A549 (cell line): ENCODE results near the gene TMED5.

Source experiments
- CHD2 ChIP-seq: fragments of 150-350 bp; IDR thresholded peaks from 2 replicates; pipeline ENCODE4 v1.6.1; 2014; ENCODE audit warnings: low read length; ENCODE audit not compliant: partially characterized antibody
- CTCF ChIP-seq: fragments of >200 bp; sonication (Bioruptor Twin); formaldehyde crosslinking; IDR thresholded peaks from 3 replicates; pipeline ENCODE4 v1.5.1; 2016
- EHMT2 ChIP-seq: fragments of 200-600 bp; sonication (generic); IDR thresholded peaks from 2 replicates; pipeline ENCODE4 v1.6.1; 2016; ENCODE audit warnings: antibody characterized with exemption, low read depth, mild to moderate bottlenecking, moderate library complexity
- FOSL2 ChIP-seq, 2 experiments: fragments of 450-650 bp in 1 of 2; fragments of >200 bp in 1 of 2; sonication (Bioruptor Twin) in 1 of 2; formaldehyde crosslinking; IDR thresholded peaks; 2 replicates each; pipeline versions ENCODE4 v1.5.0 to v1.6.1; 2016 to 2020; ENCODE audit warnings: mild to moderate bottlenecking in 1 of 2, moderate library complexity in 1 of 2
- JUN ChIP-seq, 2 experiments: fragments of >200 bp; sonication (Bioruptor Twin); formaldehyde crosslinking; IDR thresholded peaks; 2 replicates in 1 of 2; 3 replicates in 1 of 2; pipeline ENCODE4 v1.6.1; 2016 to 2017
- PHF8 ChIP-seq: fragments of 200-600 bp; sonication (generic); IDR thresholded peaks from 2 replicates; pipeline ENCODE4 v1.6.1; 2016; ENCODE audit warnings: low read depth, mild to moderate bottlenecking, antibody characterized with exemption, moderate library complexity, borderline replicate concordance
- POLR2A ChIP-seq: IDR thresholded peaks from 2 replicates; pipeline ENCODE4 v1.6.1; 2012; ENCODE audit warnings: mild to moderate bottlenecking, low read length
- RAD21 ChIP-seq, 2 experiments: fragments of >200 bp in 1 of 2; sonication (Bioruptor Twin) in 1 of 2; formaldehyde crosslinking in 1 of 2; IDR thresholded peaks in 1 of 2; conservative IDR thresholded peaks in 1 of 2; 2 replicates in 1 of 2; 3 replicates in 1 of 2; pipeline ENCODE4 v1.6.1; 2012 to 2018; ENCODE audit warnings: inconsistent platforms in 1 of 2
- RNF2 ChIP-seq: fragments of 200-600 bp; sonication (generic); IDR thresholded peaks from 2 replicates; pipeline ENCODE4 v1.6.1; 2016; ENCODE audit warnings: low read depth, mild to moderate bottlenecking, antibody characterized with exemption, moderate library complexity, borderline replicate concordance
- USF2 ChIP-seq: fragments of 450-650 bp; IDR thresholded peaks from 2 replicates; pipeline ENCODE4 v1.6.1; 2014; ENCODE audit warnings: antibody characterized with exemption

- TF ChIP-seq CTCF (no peak), JUN (IDR thresholded peaks at IDR 0.05) (no peak), USF2 (no peak), FOSL2 (IDR thresholded peaks at IDR 0.05) (no peak), FOSL2 (CRISPR knock-in tag; IDR thresholded peaks at IDR 0.05) (no peak), CHD2 (no peak), RAD21 (conservative IDR thresholded peaks at IDR 0.05 in 1 of 2, IDR thresholded peaks at IDR 0.05 in 1 of 2) (no peak), EHMT2 (no peak), RNF2 (no peak), POLR2A (no peak), PHF8 (no peak)
These were observed 68.7 kb downstream of the TMED5 start for GRCh38 chr1:93111561-93111960.
